ENCODE results near the gene ZNF688. TPM values are rescaled to one million over a fixed set of nuclear protein-coding genes. Genes with fewer than 3 reads are reported as not detected.
"Not testable (repeated sequence)": the region's sequence is repeated elsewhere in the genome, so short reads cannot be mapped to it uniquely, and the experiment has no call there.

ZNF688 gene
- total RNA-seq, 1 experiment from 2014 or later = 11.8 TPM

DNA sequence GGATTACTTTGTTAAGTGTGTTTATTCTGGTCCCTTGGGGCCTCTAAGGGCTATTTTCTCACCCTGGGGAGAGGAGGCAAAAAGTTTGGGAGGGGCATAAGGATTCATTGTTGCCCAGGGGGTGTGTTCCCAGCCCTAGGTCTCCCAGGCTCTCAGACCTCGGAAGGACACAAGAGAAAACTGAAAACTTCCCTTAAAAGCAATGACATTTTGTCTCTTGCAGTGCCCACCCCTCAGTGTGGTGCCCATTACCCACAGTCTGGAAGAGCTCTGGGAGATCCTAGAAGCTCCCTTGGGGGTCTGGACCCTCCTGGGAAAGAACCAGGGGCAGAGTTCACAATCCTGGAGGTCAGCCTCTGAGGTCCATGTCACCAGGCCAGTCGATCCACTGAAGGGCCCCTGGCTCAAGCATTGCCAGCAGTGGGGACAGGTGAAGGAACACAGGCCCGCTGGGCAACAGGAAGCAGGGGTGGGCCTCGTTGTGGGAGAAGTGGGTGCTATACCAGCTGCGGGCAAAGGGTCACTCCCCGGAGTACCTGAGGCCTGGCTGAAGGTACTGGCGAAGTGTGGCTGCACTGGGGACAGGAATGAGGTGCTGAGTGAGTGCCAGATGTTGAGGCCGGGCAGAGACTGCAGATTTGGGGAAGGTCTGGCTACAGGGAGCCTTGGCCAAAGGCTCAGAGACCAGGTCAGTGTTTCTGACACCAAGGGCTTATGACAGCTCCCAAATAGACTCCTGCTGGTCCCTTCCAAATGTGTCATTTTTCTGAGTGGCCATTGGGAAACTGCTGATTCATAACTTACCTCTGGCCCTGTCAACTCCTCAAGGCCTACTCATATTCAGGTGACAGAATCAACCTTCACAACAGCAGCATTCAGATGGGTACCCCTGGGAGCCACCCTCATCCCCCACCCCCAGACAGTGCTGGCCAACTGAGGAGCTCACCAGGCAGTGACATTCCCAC is 32.2 kb downstream of the ZNF688 start:
- Mint-ChIP-seq H3K4me3 (ENCODE audit: low read depth, unreplicated experiment) (no peak overlapping the region), H3K4me1 (ENCODE audit: low read depth, unreplicated experiment) (peaks cover 16% of the 10 kb centered on the region), H3K9me3 (ENCODE audit: low read depth, unreplicated experiment) (no peaks in the 10 kb centered on the region), H3K36me3 (ENCODE audit: insufficient read depth, unreplicated experiment) (peaks cover 17% of the 10 kb centered on the region), H3K27ac (ENCODE audit: unreplicated experiment) (no peak overlapping the region), H3K27me3 (ENCODE audit: unreplicated experiment) (no peaks in the 10 kb centered on the region)
- no TSS peak for BruUV-seq (replicated peaks)
- TF ChIP-seq, protein P1, sequence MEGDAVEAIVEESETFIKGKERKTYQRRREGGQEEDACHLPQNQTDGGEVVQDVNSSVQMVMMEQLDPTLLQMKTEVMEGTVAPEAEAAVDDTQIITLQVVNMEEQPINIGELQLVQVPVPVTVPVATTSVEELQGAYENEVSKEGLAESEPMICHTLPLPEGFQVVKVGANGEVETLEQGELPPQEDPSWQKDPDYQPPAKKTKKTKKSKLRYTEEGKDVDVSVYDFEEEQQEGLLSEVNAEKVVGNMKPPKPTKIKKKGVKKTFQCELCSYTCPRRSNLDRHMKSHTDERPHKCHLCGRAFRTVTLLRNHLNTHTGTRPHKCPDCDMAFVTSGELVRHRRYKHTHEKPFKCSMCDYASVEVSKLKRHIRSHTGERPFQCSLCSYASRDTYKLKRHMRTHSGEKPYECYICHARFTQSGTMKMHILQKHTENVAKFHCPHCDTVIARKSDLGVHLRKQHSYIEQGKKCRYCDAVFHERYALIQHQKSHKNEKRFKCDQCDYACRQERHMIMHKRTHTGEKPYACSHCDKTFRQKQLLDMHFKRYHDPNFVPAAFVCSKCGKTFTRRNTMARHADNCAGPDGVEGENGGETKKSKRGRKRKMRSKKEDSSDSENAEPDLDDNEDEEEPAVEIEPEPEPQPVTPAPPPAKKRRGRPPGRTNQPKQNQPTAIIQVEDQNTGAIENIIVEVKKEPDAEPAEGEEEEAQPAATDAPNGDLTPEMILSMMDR (IDR thresholded peaks at IDR 0.05; ENCODE audit: unreplicated experiment) = no peak
- DNase-seq = no peak
- intact Hi-C loops (cut with micrococcal nuclease; ENCODE audit: unreplicated experiment) = no loop called here
- CTCF ChIA-PET = interaction anchor here (0.6 kb wide), 1 partner anchor 467 kb away, joined by 3 read pairs; no protein-coding TSS in a partner anchor

DNA sequence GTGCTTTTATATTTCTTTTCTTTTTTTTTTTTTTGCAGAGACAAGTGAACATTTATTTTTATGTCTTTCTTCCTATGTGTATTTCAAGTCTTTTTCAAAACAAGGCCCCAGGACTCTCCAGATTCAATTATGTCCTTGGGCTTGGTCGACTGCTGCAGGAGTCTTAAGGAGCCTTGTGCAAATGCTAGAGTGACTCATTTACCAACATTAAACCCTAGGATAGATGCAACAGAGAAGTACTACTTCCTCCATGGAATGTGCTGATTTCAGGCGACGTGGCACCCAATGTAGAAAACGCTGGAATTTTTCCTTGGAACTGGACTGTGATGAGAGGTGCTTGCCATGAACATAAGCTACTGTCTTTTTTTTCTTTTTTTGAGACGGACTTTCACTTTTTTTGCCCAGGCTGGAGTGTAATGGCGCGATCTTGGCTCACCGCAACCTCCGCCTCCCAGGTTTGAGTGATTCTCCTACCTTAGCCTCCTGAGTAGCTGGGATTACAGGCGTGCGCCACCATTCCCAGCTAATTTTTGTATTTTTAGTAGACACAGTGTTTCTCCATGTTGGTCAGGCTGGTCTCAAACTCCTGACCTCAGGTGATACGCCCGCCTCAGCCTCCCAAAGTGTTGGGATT is 35.0 kb downstream of the ZNF688 start:
- CTCF ChIA-PET = interaction anchor here (0.6 to 2.8 kb wide), 2 partner anchors 23 to 106 kb away, joined by 4 to 21 read pairs; partner anchors contain the start of gene DCTPP1
- H3K36me3 Mint-ChIP-seq (ENCODE audit: insufficient read depth, unreplicated experiment) = peaks cover 37% of the 10 kb centered on the region
- H3K27me3 Mint-ChIP-seq (ENCODE audit: unreplicated experiment); BruUV-seq (replicated peaks); H3K4me3 Mint-ChIP-seq (ENCODE audit: low read depth, unreplicated experiment); H3K9me3 Mint-ChIP-seq (ENCODE audit: low read depth, unreplicated experiment); intact Hi-C loops (cut with micrococcal nuclease; ENCODE audit: unreplicated experiment); DNase-seq: not testable (repeated sequence)
- H3K4me1 Mint-ChIP-seq (ENCODE audit: low read depth, unreplicated experiment) = peaks cover 24% of the 10 kb centered on the region
- H3K27ac Mint-ChIP-seq (ENCODE audit: unreplicated experiment) = peak overlapping the region; percentile 65

DNA sequence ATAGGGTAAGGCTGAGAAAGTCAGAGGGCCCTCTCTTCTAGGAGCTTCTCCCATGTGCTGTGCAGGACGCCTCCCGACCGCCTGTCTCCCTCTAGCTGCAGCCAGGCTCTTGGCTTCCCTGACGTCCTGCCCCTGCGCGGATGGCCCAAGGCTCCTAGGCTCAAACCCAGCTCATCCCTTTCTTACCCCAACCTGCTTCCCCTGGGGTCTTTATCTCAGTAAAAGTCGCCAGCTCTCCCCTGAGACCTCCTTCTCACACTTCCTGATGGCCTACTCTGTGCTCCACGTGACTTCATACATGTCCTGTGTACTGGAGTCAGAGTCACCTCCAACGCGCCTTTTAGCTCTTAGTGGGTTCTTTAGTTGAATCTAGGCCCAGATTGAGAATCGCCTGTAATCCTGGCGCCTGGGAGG is 35.7 kb downstream of the ZNF688 start:
- intact Hi-C loops (cut with micrococcal nuclease; ENCODE audit: unreplicated experiment) = loop anchor here (2.0 kb wide), 1 partner anchor 105 kb away; the partner anchor contains the start of gene DCTPP1
- Mint-ChIP-seq H3K27ac (ENCODE audit: unreplicated experiment) (peak overlapping the region; percentile 65), H3K4me1 (ENCODE audit: low read depth, unreplicated experiment) (peaks cover 24% of the 10 kb centered on the region)

DNA sequence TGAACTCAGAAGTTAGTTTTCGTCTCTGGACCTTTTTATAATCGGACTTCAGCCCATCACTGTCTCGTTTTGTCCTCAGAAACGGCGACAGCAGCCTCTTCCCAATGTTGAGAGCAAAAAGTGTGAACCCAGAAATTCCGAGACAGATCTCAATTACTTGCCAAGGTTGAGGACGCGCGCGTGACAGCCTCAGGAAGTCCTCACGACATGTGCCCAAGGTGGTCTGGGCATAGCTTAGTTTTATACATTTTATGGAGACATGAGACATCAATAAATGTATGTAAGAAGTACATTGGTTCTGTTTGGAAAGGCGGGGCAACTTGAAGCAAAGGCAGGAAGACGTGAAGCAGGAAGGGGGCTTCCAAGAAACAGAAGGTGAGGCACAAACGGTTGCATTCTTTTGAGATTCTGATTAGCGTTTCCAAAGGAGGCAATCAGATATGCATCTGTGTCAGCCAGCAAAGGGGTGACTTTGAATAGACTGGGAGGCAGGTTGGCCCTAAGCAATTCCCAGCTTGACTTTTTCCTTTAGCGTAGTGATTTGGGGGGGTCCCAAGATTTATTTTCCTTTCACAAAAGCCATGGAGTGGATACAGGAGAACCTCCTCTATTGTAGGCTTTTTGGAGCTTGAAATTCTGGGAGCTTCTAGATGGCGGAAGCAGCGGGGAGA is 36.3 kb downstream of the ZNF688 start:
- H3K4me1 Mint-ChIP-seq (ENCODE audit: low read depth, unreplicated experiment) = peaks cover 24% of the 10 kb centered on the region
- no peaks in the 10 kb centered on the region for H3K27me3 Mint-ChIP-seq (ENCODE audit: unreplicated experiment)
- peak overlapping the region; percentile 65 for H3K27ac Mint-ChIP-seq (ENCODE audit: unreplicated experiment)
- CTCF ChIA-PET = interaction anchor here (0.6 to 2.8 kb wide), 10 partner anchors 8 to 117 kb away, joined by 3 to 21 read pairs (median 4); partner anchors contain the start of genes DCTPP1 and ZNF689
- peaks cover 45% of the 10 kb centered on the region for H3K36me3 Mint-ChIP-seq (ENCODE audit: insufficient read depth, unreplicated experiment)
- intact Hi-C loops (cut with micrococcal nuclease; ENCODE audit: unreplicated experiment) = loop anchor here (2.0 kb wide), 1 partner anchor 104 kb away; the partner anchor contains the start of gene DCTPP1
- DNase-seq = no peak
- H3K9me3 Mint-ChIP-seq (ENCODE audit: low read depth, unreplicated experiment) = no peaks in the 10 kb centered on the region
- BruUV-seq (replicated peaks) = TSS peak; percentile 91
- peak overlapping the region; percentile 73 for H3K4me3 Mint-ChIP-seq (ENCODE audit: low read depth, unreplicated experiment)
- TF ChIP-seq, protein P1 (IDR thresholded peaks at IDR 0.05; ENCODE audit: unreplicated experiment) = no peak

More for the DNA sequence above, 35.7 kb downstream of the ZNF688 start:
- CTCF ChIA-PET = interaction anchor here (0.7 to 2.8 kb wide), 9 partner anchors 9 to 118 kb away, joined by 3 to 21 read pairs (median 3); partner anchors contain the start of genes DCTPP1 and ZNF689
- Mint-ChIP-seq H3K4me3 (ENCODE audit: low read depth, unreplicated experiment) (peak overlapping the region; percentile 73), H3K27me3 (ENCODE audit: unreplicated experiment) (no peaks in the 10 kb centered on the region), H3K9me3 (ENCODE audit: low read depth, unreplicated experiment) (no peaks in the 10 kb centered on the region), H3K36me3 (ENCODE audit: insufficient read depth, unreplicated experiment) (peaks cover 45% of the 10 kb centered on the region)
- TF ChIP-seq, protein P1 (IDR thresholded peaks at IDR 0.05; ENCODE audit: unreplicated experiment) = no peak
- BruUV-seq (replicated peaks) = no TSS peak
- DNase-seq = peak; percentile 45

All from Calu3 (cell line).